ENCODE results near the gene PRDM16. TPM values are rescaled to one million over a fixed set of nuclear protein-coding genes. Genes with fewer than 3 reads are reported as not detected.

Gene PRDM16
- total RNA-seq, 1 experiment from 2014 or later, result 22.3 TPM

GRCh38 chr1:3264456-3264855, 195.5 kb downstream of the PRDM16 start:
- Histone ChIP-seq H3K4me1 (ENCODE audit: control insufficient read depth, insufficient read depth, low read length) (no peaks in the 10 kb centered on the region), H3K4me3 (ENCODE audit: low read depth in 2 of 2, low read length in 2 of 2) (no peak overlapping the region), H3K27ac (ENCODE audit: low read length) (no peak overlapping the region), H3K9me3 (ENCODE audit: control insufficient read depth, insufficient read depth, low read depth, low read length) (no peaks in the 10 kb centered on the region), H3K36me3 (ENCODE audit: control insufficient read depth, insufficient read depth, low read length) (no peaks in the 10 kb centered on the region), H3K27me3 (ENCODE audit: control insufficient read depth, insufficient read depth, low read length) (no peaks in the 10 kb centered on the region)
- no peak for TF ChIP-seq POLR2AphosphoS5 (IDR thresholded peaks at IDR 0.05; ENCODE audit: low read depth, low read length)
- TF ChIP-seq SIN3A (IDR thresholded peaks at IDR 0.05; ENCODE audit: borderline replicate concordance, insufficient read depth, low read depth, low read length), result no peak
- TF ChIP-seq TCF7L2 (IDR thresholded peaks at IDR 0.05; ENCODE audit: low read depth, low read length), result no peak
- TF ChIP-seq, protein P1, sequence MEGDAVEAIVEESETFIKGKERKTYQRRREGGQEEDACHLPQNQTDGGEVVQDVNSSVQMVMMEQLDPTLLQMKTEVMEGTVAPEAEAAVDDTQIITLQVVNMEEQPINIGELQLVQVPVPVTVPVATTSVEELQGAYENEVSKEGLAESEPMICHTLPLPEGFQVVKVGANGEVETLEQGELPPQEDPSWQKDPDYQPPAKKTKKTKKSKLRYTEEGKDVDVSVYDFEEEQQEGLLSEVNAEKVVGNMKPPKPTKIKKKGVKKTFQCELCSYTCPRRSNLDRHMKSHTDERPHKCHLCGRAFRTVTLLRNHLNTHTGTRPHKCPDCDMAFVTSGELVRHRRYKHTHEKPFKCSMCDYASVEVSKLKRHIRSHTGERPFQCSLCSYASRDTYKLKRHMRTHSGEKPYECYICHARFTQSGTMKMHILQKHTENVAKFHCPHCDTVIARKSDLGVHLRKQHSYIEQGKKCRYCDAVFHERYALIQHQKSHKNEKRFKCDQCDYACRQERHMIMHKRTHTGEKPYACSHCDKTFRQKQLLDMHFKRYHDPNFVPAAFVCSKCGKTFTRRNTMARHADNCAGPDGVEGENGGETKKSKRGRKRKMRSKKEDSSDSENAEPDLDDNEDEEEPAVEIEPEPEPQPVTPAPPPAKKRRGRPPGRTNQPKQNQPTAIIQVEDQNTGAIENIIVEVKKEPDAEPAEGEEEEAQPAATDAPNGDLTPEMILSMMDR (IDR thresholded peaks at IDR 0.05), result no peak
- TF ChIP-seq, protein P2, sequence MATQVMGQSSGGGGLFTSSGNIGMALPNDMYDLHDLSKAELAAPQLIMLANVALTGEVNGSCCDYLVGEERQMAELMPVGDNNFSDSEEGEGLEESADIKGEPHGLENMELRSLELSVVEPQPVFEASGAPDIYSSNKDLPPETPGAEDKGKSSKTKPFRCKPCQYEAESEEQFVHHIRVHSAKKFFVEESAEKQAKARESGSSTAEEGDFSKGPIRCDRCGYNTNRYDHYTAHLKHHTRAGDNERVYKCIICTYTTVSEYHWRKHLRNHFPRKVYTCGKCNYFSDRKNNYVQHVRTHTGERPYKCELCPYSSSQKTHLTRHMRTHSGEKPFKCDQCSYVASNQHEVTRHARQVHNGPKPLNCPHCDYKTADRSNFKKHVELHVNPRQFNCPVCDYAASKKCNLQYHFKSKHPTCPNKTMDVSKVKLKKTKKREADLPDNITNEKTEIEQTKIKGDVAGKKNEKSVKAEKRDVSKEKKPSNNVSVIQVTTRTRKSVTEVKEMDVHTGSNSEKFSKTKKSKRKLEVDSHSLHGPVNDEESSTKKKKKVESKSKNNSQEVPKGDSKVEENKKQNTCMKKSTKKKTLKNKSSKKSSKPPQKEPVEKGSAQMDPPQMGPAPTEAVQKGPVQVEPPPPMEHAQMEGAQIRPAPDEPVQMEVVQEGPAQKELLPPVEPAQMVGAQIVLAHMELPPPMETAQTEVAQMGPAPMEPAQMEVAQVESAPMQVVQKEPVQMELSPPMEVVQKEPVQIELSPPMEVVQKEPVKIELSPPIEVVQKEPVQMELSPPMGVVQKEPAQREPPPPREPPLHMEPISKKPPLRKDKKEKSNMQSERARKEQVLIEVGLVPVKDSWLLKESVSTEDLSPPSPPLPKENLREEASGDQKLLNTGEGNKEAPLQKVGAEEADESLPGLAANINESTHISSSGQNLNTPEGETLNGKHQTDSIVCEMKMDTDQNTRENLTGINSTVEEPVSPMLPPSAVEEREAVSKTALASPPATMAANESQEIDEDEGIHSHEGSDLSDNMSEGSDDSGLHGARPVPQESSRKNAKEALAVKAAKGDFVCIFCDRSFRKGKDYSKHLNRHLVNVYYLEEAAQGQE (IDR thresholded peaks at IDR 0.05; ENCODE audit: insufficient read depth in 1 of 2, low read depth in 2 of 2, low read length in 1 of 2), result no peak
- in situ Hi-C loops (cut with HindIII; ENCODE audit: low pct_unique_long_range_greater_than_20kb, low sequenced_read_pairs), result no loop called here
- BruUV-seq (replicated peaks), result no TSS peak
- ATAC-seq, result no peak
- ChIA-PET CTCF (no interaction called here), POLR2A (no interaction called here)
- intact Hi-C loops (cut with micrococcal nuclease; ENCODE audit: unreplicated experiment), result no loop called here
- DNase-seq (ENCODE audit: low read depth, low spot score), result no peak

DNA sequence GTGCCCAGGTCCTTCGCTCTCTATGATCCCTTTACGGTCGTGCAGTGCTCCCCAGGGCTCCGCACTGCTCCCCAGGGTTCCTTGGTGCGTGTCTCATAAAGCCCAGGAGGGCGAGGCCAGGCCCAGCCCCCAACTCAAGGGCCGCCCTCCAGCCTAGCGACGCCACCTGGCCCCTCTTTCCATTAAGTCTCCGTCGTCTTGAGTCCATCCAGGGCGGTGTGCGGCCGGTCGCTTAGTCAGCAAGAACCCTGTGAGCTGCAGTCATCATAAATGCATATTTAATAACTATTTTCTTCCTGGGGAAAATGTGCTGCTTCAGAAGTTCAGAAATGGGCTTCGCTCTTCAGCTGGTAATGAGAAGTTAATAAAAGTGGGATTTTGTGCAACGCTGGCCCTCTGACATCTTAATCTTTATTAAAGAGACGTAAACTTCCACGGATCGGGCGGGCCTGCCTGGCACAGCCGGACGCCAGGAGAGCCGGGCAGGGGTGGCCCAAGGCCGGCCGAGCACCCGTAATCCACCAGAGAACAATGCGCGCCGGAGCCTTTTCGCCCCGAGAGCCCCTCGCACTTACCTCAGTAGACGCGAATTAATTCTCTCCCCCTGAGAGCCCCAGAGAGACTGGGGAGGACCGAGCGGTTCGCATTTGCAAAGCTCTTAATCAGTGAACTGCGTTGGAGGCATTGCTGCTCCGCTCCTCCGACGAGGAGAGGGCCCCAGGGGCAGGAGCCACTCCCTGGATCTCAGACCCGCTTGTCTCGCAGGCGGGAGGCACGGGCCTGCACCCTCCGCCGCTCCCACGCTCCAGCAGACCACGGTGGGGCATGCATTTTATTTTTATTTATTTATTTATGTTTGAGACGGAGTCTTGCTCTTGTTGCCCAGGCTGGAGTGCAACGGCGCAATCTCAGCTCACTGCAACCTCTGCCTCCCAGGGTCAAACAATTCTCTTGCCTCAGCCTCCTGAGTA, 197.1 kb downstream of the PRDM16 start:
- Histone ChIP-seq H3K27me3 (ENCODE audit: control insufficient read depth, insufficient read depth, low read length) (no peaks in the 10 kb centered on the region), H3K27ac (ENCODE audit: low read length) (no peak overlapping the region), H3K9me3 (ENCODE audit: control insufficient read depth, insufficient read depth, low read depth, low read length) (no peaks in the 10 kb centered on the region), H3K4me1 (ENCODE audit: control insufficient read depth, insufficient read depth, low read length) (no peaks in the 10 kb centered on the region; the same call in 1 of the 2 replicates), H3K36me3 (ENCODE audit: control insufficient read depth, insufficient read depth, low read length) (no peaks in the 10 kb centered on the region), H3K4me3 (ENCODE audit: low read depth in 2 of 2, low read length in 2 of 2) (no peak overlapping the region)
- intact Hi-C loops (cut with micrococcal nuclease; ENCODE audit: unreplicated experiment), result no loop called here
- DNase-seq (ENCODE audit: low read depth, low spot score) (no peak), ATAC-seq (no peak)
- BruUV-seq (replicated peaks), result no TSS peak
- ChIA-PET POLR2A (no interaction called here), CTCF (interaction anchor here (0.6 kb wide), 1 partner anchor 429 kb away, joined by 3 read pairs; no protein-coding TSS in a partner anchor)
- no peak for TF ChIP-seq TCF7L2 (IDR thresholded peaks at IDR 0.05; ENCODE audit: low read depth, low read length)
- TF ChIP-seq, protein P1 (IDR thresholded peaks at IDR 0.05), result no peak
- TF ChIP-seq, protein P2 (IDR thresholded peaks at IDR 0.05; ENCODE audit: insufficient read depth in 1 of 2, low read depth in 2 of 2, low read length in 1 of 2), result no peak
- TF ChIP-seq SIN3A (IDR thresholded peaks at IDR 0.05; ENCODE audit: borderline replicate concordance, insufficient read depth, low read depth, low read length), result no peak
- TF ChIP-seq POLR2AphosphoS5 (IDR thresholded peaks at IDR 0.05; ENCODE audit: low read depth, low read length), result no peak
- in situ Hi-C loops (cut with HindIII; ENCODE audit: low pct_unique_long_range_greater_than_20kb, low sequenced_read_pairs), result no loop called here
